HCT116 (cell line): ENCODE measurements around the gene VAT1. TPM values are rescaled to one million over a fixed set of nuclear protein-coding genes. Genes with fewer than 3 reads are reported as not detected.

ENCODE experiments used
- ATAC-seq: fragments of 200-7000 bp; cut with Tn5 transposase; 2 replicates; pipeline ENCODE4 v1.9.1; 2020; ENCODE audit warnings: mild to moderate bottlenecking, moderate library complexity
- BruUV-seq: library from RNA; stranded (reverse); fragments of 400-500 nt; replicated peaks from 2 replicates; lab custom pipeline; 2021; lab: Mats Ljungman, UMichigan
- CTCF ChIA-PET: fragments of 300-600 bp; sonication (Branson Sonifier 250); formaldehyde crosslinking; loops from one replicate; lab custom pipeline; 2021; ENCODE audit warnings: antibody characterized with exemption; lab: Charles Lee
- POLR2A ChIA-PET: fragments of 300-600, 350-600 bp; sonication (Branson Sonifier 250); formaldehyde crosslinking; loops from one replicate; lab custom pipeline; 2021; ENCODE audit warnings: antibody characterized with exemption; lab: Charles Lee
- RAD21 ChIA-PET, 2 experiments: fragments of 300-600 bp; sonication (Branson Sonifier 250); formaldehyde crosslinking; loops; one replicate each; lab custom pipeline; 2023; ENCODE audit warnings: low total read pairs in 2 of 2; ENCODE audit not compliant: uncharacterized antibody in 2 of 2, unreplicated experiment in 2 of 2, low non-redundant PET in 1 of 2; lab: Charles Lee
- DNase-seq: peaks from one replicate; pipeline ENCODE4 v3.0.0-alpha.2; 2010; ENCODE audit warnings: low read depth, low spot score
- H2AFZ ChIP-seq: fragments of 200-600 bp; shearing (Covaris generic), sonication (generic); 2 replicates; pipeline ENCODE4 v1.6.1; 2017; ENCODE audit warnings: low read depth, mixed run types, mixed read lengths, antibody characterized with exemption, low read length; ENCODE audit not compliant: poor library complexity, severe bottlenecking
- H3K27ac ChIP-seq: 2 replicates; pipeline ENCODE4 v1.5.1; 2012; ENCODE audit warnings: low read depth, low read length
- H3K27me3 ChIP-seq: fragments of 200-600 bp; sonication (generic); 2 replicates; pipeline ENCODE4 v1.6.1; 2016; ENCODE audit warnings: mixed run types, low read length, mixed read lengths; ENCODE audit not compliant: insufficient read depth
- H3K36me3 ChIP-seq, 2 experiments: fragments of 200-500 bp in 1 of 2; fragments of 200-600 bp in 1 of 2; sonication (Bioruptor generic) in 1 of 2; sonication (generic) in 1 of 2; 2 replicates each; pipeline versions ENCODE4 v1.5.1 to v1.6.1; 2014 to 2016; ENCODE audit warnings: low read length in 2 of 2, inconsistent platforms in 1 of 2, mixed read lengths in 1 of 2, mixed run types in 1 of 2; ENCODE audit not compliant: insufficient read depth in 2 of 2, control insufficient read depth in 1 of 2
- H3K4me1 ChIP-seq, 2 experiments: fragments of 200-600 bp in 1 of 2; sonication (generic) in 1 of 2; 2 replicates each; pipeline versions ENCODE4 v1.5.1 to v1.6.1; 2012 to 2017; ENCODE audit warnings: low read length in 2 of 2, inconsistent platforms in 1 of 2, mild to moderate bottlenecking in 1 of 2, mixed read lengths in 1 of 2, mixed run types in 1 of 2, moderate library complexity in 1 of 2; ENCODE audit not compliant: insufficient read depth in 2 of 2, control insufficient read depth in 1 of 2
- H3K4me2 ChIP-seq: fragments of 200-600 bp; sonication (generic); 2 replicates; pipeline ENCODE4 v1.6.1; 2017; ENCODE audit warnings: mixed run types, low read length, mixed read lengths
- H3K4me3 ChIP-seq, 2 experiments: fragments of 200-600 bp in 1 of 2; sonication (generic) in 1 of 2; replicated peaks in 1 of 2; 2 replicates each; pipeline ENCODE4 v1.5.1; 2011 to 2016; ENCODE audit warnings: low read length in 2 of 2, control low read depth in 1 of 2, low read depth in 1 of 2, mild to moderate bottlenecking in 1 of 2, mixed read lengths in 1 of 2, mixed run types in 1 of 2
- H3K79me2 ChIP-seq: fragments of 200-600 bp; sonication (generic); 2 replicates; pipeline ENCODE4 v1.6.1; 2017; ENCODE audit warnings: mild to moderate bottlenecking, mixed run types, low read length, moderate library complexity, mixed read lengths; ENCODE audit not compliant: insufficient read depth
- H3K9ac ChIP-seq: fragments of 200-600 bp; sonication (generic); 2 replicates; pipeline ENCODE4 v1.6.1; 2016; ENCODE audit warnings: low read length, mixed read lengths
- H3K9me2 ChIP-seq: fragments of 200-600 bp; sonication (generic), shearing (Covaris generic); 2 replicates; pipeline ENCODE4 v1.6.1; 2017; ENCODE audit warnings: mixed run types, mild to moderate bottlenecking, moderate library complexity; ENCODE audit not compliant: insufficient read depth
- H3K9me3 ChIP-seq, 2 experiments: fragments of 200-500 bp in 1 of 2; fragments of 200-600 bp in 1 of 2; sonication (Bioruptor generic) in 1 of 2; sonication (generic) in 1 of 2; 2 replicates each; pipeline ENCODE4 v1.6.1; 2014 to 2017; ENCODE audit warnings: low read length in 2 of 2, mixed read lengths in 2 of 2, inconsistent platforms in 1 of 2, low read depth in 1 of 2, mild to moderate bottlenecking in 1 of 2, mixed run types in 1 of 2, moderate library complexity in 1 of 2; ENCODE audit not compliant: control insufficient read depth in 1 of 2, insufficient read depth in 1 of 2
- H4K20me1 ChIP-seq: fragments of 200-600 bp; sonication (generic), shearing (Covaris generic); 2 replicates; pipeline ENCODE4 v1.6.1; 2017; ENCODE audit warnings: mixed run types, mild to moderate bottlenecking, moderate library complexity; ENCODE audit not compliant: insufficient read depth
- CEBPB ChIP-seq: IDR thresholded peaks from 2 replicates; pipeline ENCODE4 v1.6.1; 2012; ENCODE audit warnings: low read depth
- ELF1 ChIP-seq: IDR thresholded peaks from 2 replicates; pipeline ENCODE4 v1.6.1; 2012; ENCODE audit warnings: low read depth, borderline replicate concordance
- JUND ChIP-seq: IDR thresholded peaks from 2 replicates; pipeline ENCODE4 v1.6.1; 2012
- REST ChIP-seq: IDR thresholded peaks from 2 replicates; pipeline ENCODE4 v1.6.1; 2012; ENCODE audit warnings: low read depth
- SP1 ChIP-seq: IDR thresholded peaks from 2 replicates; pipeline ENCODE4 v1.6.1; 2012; ENCODE audit warnings: low read depth
- SRF ChIP-seq: IDR thresholded peaks from 2 replicates; pipeline ENCODE4 v1.6.1; 2012; ENCODE audit warnings: low read depth
- TCF7L2 ChIP-seq: IDR thresholded peaks from 2 replicates; pipeline ENCODE4 v1.7.0; 2011; ENCODE audit warnings: borderline replicate concordance, inconsistent platforms; ENCODE audit not compliant: insufficient read depth, insufficient read length; ENCODE audit errors: extremely low read depth
- YY1 ChIP-seq: IDR thresholded peaks from 2 replicates; pipeline ENCODE4 v1.6.1; 2011; ENCODE audit warnings: low read length, low read depth, moderate library complexity, mild to moderate bottlenecking; ENCODE audit not compliant: insufficient replicate concordance; ENCODE audit errors: extremely low read depth
- intact Hi-C: fragments of 100-400 bp; cut with micrococcal nuclease; formaldehyde crosslinking; loops from 2 replicates; pipeline ENCODE4 v1.10.0; 2022
- total RNA-seq: library from RNA; stranded (reverse); gene quantifications from one replicate; pipeline ENCODE4 v1.2.1, GENCODE V29; 2021; ENCODE audit not compliant: unreplicated experiment
- TF ChIP-seq, protein P1 (sequence below): IDR thresholded peaks from 2 replicates; pipeline ENCODE4 v1.6.1; 2011; ENCODE audit warnings: mild to moderate bottlenecking, low read length, moderate library complexity; ENCODE audit not compliant: insufficient replicate concordance; ENCODE audit errors: extremely low read depth
- TF ChIP-seq, protein P2 (sequence below): IDR thresholded peaks from 2 replicates; pipeline ENCODE4 v1.6.1; 2012
- TF ChIP-seq, protein P3 (sequence below), 3 experiments: fragments of 200-600 bp in 1 of 3; sonication (generic) in 1 of 3; IDR thresholded peaks in 2 of 3; conservative IDR thresholded peaks in 1 of 3; 2 replicates each; pipeline ENCODE4 v1.5.1; 2012 to 2017; ENCODE audit warnings: low read depth in 2 of 3, low read length in 2 of 3, antibody characterized with exemption in 1 of 3, borderline replicate concordance in 1 of 3, control low read depth in 1 of 3, mild to moderate bottlenecking in 1 of 3, mixed read lengths in 1 of 3, mixed run types in 1 of 3, moderate library complexity in 1 of 3; ENCODE audit not compliant: insufficient read depth in 1 of 3

The VAT1 gene
- total RNA-seq, 1 experiment from 2014 or later, result 197 TPM

DNA sequence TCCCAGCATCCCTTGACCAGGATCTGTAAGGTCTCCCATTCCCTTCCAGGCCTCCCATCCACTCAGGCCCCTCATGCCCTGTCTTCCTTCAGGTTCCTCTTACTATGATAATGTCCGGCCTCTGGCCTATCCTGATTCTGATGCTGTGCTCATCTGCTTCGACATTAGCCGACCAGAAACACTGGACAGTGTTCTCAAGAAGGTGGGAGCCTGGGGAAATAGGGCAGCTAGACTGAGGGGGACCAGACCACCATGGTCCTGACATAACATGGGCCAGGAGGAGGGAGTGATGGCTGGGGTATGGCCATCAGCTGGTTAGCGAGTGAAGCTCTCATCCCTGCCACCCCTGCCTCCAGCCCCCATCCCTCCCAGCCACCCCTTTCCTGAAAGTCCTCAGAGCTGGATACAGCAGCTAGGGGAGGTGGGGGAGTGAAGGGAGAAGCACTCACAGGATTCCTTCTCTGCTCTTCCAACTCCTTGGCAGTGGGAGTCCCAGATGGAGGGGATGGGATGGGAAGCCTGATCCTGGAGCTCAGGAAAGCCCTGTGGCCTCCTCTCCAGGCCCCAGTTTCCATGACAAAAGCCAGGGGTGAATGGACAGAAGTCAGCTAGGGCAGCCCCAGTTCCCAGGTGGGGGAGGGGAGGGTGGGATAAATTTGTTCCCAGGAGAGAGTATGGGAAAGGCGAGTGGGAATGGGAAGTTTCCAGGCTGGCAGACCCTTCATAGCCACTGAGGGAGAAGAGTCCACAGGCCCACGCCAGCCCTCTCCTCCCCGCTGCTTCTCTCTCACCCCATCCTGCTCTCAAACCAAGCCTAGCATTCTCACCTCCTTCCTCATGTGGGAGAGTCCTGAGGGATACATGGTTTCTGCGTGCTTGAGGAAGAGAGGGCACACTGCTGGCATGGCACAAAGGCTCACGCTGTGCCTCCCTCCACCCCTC, 5.2 kb upstream of the VAT1 start (continued):
- TF ChIP-seq, protein P1, sequence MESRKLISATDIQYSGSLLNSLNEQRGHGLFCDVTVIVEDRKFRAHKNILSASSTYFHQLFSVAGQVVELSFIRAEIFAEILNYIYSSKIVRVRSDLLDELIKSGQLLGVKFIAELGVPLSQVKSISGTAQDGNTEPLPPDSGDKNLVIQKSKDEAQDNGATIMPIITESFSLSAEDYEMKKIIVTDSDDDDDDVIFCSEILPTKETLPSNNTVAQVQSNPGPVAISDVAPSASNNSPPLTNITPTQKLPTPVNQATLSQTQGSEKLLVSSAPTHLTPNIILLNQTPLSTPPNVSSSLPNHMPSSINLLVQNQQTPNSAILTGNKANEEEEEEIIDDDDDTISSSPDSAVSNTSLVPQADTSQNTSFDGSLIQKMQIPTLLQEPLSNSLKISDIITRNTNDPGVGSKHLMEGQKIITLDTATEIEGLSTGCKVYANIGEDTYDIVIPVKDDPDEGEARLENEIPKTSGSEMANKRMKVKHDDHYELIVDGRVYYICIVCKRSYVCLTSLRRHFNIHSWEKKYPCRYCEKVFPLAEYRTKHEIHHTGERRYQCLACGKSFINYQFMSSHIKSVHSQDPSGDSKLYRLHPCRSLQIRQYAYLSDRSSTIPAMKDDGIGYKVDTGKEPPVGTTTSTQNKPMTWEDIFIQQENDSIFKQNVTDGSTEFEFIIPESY, result no peak
- TF ChIP-seq JUND (no peak), REST (no peak), SP1 (no peak)

DNA sequence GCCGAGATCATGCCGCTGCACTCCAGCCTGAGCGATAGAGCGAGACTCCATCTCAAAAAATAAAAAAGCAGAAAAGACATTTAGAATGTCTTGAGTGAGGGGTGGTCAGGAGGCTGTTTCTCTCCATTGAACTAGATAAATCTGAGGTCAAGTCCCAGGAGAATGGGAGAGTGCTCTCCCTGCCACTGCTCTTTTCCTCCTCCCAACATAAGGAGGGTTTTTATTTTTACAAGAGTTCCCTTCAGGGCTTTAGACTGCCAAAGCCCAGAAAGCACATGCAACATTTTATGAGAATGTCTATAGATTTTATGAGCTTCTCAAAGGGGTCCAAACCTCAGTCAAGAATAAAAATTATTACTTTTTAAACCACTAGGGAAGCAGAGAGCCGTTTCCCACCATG, 4.4 kb upstream of the VAT1 start:
- H3K9me2 ChIP-seq, result no peaks in the 10 kb centered on the region
- no peaks in the 10 kb centered on the region for H3K9me3 ChIP-seq
- no peaks in the 10 kb centered on the region for H4K20me1 ChIP-seq
- no peak overlapping the region for H3K4me2 ChIP-seq
- RAD21 ChIA-PET, result no interaction called here
- CTCF ChIA-PET, result no interaction called here
- POLR2A ChIA-PET, result interaction anchor here (1.6 kb wide), 1 partner anchor 29 kb away, joined by 3 read pairs; the partner anchor contains the start of gene RPL27
- TF ChIP-seq, protein P2, sequence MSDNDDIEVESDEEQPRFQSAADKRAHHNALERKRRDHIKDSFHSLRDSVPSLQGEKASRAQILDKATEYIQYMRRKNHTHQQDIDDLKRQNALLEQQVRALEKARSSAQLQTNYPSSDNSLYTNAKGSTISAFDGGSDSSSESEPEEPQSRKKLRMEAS, result no peak
- TF ChIP-seq SRF (no peak), ELF1 (no peak), CEBPB (no peak), TCF7L2 (no peak), YY1 (no peak)
- TF ChIP-seq, protein P3, sequence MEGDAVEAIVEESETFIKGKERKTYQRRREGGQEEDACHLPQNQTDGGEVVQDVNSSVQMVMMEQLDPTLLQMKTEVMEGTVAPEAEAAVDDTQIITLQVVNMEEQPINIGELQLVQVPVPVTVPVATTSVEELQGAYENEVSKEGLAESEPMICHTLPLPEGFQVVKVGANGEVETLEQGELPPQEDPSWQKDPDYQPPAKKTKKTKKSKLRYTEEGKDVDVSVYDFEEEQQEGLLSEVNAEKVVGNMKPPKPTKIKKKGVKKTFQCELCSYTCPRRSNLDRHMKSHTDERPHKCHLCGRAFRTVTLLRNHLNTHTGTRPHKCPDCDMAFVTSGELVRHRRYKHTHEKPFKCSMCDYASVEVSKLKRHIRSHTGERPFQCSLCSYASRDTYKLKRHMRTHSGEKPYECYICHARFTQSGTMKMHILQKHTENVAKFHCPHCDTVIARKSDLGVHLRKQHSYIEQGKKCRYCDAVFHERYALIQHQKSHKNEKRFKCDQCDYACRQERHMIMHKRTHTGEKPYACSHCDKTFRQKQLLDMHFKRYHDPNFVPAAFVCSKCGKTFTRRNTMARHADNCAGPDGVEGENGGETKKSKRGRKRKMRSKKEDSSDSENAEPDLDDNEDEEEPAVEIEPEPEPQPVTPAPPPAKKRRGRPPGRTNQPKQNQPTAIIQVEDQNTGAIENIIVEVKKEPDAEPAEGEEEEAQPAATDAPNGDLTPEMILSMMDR (IDR thresholded peaks at IDR 0.05 in 2 of 3, conservative IDR thresholded peaks at IDR 0.05 in 1 of 3; ENCODE audit: borderline replicate concordance in 1 of 3, insufficient read depth in 1 of 3, low read depth in 2 of 3, low read length in 2 of 3), result no peak
- TF ChIP-seq, all 23 proteins: peak for 0
- no peak for DNase-seq
- Histone ChIP-seq H3K9ac (no peak overlapping the region), H3K36me3 (no peaks in the 10 kb centered on the region), H3K4me1 (peaks cover 6 to 23% of the 10 kb centered on the region in 2 experiments; a peak in 3 of 4 replicates), H3K27ac (no peak overlapping the region), H3K27me3 (no peaks in the 10 kb centered on the region), H3K79me2 (peaks cover 3% of the 10 kb centered on the region; the same call in 1 of the 2 replicates), H2AFZ (no peak overlapping the region), H3K4me3 (no peak overlapping the region)
- no TSS peak for BruUV-seq
- ATAC-seq, result no peak
- intact Hi-C loops, result no loop called here
